ENCODE data around the gene ATP2A3.

Gene ATP2A3

DNA sequence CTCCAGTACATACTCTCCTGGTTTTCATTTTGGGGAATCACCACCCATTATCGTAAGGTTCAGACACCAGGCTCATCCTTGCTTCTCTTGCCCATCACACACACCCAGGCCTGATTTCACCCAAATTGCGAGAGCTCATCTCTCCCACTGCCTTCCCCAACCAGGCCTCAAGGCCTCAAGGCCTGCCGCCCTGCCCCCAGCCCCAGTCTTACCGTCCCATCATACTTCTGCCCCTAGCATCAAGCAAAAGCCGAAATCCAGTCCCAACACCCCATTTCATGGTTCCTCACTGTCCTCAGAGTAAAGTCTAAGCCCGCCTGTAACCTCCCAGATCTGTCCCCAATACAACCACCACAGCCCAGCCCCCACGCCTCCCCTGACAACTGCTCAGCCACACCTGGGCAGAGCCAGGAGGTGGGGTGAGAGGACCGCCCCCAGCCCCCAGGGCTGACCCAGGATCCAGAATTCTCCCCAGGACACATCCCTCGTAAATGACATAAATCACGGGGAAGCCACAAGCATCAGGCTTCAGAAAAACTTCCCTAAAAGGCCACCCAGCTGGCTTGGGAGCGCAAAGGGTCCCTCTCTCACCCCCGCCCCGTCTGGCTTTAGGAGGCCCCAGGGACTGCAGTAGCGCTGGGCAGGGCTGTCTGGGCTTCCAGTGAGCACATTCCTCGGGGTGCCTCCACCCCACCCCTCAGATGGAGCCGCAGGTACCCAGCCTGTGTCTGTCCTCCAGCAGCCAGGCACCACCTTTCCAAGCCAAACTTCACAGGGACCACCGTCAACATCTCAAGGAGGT, 38.4 kb downstream of the ATP2A3 start:
- no peak for DNase-seq

DNA sequence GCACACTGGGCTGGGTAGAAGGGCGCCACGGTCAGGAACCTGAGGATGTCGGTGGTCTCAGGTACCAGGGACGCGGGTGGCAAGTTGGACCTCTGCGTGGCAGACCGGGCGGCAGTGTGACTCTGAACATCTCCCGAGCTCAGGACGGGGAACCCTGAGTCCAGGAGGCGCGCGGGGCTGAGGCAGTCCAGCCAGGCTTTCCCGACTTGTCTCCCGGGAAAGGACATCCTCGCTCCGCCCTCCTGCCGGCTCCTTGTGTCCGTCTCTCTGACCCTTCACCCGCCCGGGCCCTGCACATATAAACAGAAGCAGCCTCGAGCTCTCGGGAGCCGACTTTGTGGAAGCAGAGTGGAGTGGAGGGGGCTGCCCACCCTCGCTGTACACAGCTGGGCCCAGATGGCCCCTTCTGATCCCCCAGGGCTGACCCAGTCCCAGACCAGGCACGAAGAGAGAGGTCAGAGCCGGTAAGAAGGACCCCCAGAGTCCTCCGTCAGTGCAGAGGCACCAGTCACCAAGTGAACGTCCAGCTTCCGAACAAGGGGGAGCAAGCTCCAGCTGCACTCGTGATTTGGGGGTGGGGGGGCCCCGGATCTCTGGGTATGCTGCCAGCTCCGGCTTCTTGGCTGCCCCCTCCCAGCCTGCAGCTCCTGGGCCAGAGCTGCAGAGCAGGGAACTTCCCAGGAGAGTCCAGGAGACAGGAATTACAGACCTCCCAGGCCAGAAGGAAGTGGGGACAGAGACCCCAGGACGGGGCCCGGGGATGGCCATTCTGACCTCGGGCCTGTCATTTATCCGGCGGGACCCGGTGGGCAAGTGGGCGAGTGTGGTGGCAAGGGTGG, 39.5 kb downstream of the ATP2A3 start:
- DNase-seq = no peak

DNA sequence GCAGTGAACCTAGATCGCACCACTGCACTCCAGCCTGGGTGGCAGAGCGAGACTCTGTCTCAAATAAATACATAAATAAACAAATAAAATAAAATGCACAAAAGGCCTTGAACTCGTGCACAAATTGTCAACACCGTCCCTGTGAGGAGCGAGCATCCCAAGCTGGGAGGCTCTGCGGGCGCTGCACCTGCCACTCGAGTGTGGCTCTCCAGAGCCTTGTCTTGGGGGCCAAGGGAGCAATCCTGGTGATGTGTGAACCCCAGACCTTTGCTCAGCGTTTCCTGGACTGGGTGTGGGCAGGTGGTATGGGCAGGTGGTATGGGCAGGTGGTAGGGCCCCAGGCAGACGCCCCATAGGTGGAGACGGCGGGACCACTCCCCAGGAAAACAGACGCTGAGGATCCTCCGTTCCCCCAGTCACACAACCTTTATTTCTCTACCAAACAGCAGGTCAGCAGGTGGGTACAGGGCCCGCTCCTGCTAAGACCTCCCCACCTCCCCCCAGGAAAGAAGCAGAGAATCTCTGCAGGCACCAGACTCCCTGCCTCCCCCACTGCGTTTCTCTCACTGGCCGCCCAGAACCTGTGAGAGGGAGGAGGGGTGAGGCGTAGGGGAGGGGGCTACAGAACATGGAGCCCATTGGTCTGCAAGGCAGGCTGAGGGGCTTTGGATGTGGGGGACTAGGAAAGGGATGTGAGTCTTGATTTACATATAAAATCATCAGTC, 40.6 kb downstream of the ATP2A3 start:
- peak; percentile 68 for DNase-seq

DNA sequence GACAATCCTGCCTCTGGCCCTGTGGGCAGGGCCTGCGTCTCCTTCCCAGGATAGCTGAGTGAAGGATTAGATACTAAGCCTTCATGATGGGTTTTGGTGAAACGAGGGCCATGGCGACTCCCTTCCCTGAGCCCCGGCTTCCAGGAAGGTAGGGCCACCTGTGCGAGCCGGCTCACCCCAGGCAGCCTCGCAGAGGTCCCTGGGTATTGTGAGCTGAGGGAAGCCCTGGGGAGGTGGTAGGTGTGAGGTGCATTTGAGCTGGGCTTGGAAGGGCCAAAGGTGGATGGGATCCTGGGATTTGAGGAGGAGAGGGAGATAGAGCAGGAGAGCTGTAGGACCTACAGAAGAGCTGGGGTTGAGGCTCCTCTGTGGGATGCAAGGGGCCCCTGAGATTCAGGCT, 41.5 kb downstream of the ATP2A3 start:
- DNase-seq = no peak

DNA sequence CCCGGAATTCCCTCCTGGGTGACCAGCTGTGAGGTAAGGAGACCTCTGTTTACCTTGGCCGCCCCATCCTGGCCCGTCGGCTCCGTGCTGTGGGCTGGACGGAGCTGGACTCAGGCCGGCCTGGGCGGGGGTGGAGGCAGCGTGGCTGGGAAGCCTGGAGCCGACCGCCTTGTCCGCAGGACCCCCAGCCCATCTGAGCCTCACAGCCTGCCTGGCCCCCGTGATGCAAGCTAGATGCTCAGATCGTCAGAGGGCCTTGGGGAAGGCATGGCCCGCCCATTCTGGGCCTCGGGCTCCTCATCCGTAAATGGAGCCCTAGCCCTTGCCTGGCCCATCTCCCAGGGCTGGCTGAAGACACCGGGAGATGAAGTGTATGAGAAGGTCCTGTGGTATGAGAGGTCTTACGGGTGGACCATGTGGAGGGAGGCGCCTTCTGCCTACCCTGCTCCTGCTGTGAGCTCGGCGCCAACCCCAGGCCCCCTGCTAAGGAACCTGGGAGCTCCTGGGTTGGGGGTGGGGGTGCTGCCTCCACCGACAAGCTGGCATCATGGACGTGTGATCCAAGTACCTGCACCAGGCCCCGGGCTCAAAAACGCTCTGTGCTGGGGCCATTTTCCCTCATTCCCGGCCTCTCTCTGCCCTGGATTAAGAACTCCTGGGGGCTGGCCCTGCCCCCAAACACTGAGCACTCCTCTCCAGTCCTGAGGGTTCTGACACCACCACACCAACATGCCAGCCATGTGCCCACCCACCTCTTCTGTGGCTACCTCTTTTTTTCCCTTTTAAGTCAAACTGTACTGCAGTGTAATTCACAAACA, 42.5 kb downstream of the ATP2A3 start:
- DNase-seq = no peak

DNA sequence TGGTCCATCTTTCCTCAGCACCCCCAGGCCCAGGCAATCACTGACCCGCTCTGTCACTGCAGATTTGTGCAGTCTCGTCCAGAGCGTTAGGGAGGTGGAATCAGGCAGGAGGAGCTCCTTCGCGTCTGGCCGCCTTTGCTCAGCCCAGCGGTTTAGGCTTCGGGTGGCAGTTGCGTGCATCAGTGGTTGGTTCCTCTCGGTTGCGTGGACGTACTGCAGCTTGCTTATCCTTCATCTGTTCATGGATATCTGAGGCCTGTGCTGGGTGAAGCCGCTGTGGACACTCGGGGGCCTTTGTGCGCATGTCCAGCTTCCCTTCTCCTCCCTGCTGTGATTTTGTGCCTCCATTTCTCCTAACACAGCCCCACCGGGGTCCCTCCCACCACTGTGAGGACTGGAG, 43.2 kb downstream of the ATP2A3 start:
- no peak for DNase-seq

DNA sequence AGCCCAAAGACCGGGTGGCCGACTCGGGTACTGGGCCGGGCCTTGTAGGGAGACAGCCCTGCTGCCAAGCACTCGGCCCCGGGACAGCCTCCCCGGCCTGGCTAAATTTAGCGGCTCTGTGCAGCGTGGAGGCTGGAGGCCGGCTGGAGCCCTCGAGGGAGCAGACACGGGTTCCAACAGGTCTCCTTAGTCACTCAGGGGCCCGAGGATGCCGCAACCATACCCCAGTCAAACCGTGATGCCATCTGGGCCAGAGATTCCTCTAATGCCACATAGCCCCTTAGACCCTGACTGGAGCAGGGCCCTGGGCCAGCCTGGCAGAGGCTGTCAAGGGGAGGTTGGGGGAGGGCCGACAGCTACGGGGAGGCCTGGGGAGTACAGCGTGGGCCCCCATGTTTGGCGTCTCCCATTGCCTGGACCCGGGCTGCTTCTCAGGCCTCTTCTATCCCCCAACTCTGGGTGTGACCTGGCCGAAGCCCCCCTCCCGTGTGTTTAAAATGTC, 45.1 kb downstream of the ATP2A3 start:
- no peak for DNase-seq

DNA sequence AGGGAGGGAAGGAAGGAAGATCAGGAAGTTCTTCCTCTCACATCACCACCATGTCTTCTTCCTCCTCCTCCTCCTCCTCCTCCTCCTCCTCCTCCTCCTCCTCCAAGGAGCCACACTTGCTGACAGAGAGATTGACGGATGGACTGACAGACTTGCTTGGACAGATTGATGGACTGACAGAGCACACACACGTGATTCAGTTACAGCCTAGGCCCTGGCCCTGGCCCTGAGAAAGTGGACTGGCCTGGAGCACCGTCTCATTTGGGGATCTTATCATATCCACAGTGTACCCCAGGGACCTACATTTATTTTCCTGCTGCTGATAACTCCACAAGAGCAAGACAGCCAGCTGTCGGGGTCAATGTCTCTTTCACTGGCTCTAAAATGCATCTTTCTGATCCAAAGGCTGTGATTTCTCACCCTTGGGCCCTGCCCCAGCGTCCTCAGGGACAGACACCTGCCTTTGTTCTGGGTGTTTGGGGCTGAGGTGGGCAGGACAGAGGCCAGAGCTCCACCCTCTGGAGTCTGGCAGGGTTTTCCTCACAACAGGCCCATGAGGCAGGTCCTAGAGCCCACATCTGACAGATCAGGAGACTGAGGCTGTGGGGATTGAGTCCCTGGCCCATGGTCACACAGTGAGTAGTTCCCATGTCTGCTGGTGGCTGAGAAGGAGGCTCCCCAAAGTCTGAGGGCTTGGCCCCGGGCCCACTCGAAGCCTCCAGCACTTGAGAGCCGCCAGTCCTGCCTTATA, 45.7 kb downstream of the ATP2A3 start:
- no peak for DNase-seq

DNA sequence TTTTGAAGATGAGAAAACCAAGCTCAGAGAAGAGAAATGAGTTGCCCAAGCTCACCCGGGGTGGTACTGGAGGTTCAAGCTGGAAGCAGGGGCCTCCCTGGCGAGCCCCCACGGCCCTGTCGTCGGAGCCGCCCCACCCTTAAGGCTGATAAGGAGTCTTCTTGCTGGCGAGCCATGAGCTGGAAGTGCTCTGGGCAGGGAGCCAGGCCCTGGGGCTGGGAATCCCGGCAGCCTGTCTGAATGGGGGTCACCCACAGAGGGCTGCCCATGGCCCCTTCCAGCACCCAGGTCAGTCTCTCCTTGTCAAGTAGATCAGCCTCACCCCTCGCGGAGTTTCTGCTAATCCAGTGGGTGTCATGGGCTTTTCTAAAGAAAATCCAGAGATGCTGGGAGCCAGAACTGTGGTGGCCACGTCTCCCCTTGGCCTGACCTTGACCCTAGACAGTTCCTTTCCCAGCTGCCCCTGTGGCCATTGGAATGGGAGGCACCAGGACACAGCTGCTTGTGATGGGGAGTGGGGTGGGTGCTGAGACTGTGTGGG, 46.8 kb downstream of the ATP2A3 start:
- DNase-seq = no peak

DNA sequence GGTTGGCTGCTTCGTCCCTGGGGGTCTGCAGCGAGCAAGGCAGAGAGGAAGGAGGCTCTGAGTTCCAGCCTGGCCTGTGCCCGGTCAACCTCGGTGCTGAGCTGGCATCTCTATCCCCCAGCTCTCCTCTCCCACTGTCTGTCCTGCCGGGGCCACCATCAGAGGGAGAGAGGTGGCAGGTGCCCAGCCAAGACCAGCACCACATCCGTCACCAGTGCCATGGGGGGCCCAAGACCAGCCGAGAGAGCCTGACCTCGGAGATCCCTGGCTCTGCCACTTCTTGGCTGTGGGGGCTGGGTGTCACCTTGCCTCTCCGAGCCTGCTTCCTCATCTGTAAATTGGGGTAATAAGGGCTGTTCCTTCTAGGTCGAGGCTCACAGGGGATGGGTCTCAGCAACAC, 47.4 kb downstream of the ATP2A3 start:
- DNase-seq = no peak

DNA sequence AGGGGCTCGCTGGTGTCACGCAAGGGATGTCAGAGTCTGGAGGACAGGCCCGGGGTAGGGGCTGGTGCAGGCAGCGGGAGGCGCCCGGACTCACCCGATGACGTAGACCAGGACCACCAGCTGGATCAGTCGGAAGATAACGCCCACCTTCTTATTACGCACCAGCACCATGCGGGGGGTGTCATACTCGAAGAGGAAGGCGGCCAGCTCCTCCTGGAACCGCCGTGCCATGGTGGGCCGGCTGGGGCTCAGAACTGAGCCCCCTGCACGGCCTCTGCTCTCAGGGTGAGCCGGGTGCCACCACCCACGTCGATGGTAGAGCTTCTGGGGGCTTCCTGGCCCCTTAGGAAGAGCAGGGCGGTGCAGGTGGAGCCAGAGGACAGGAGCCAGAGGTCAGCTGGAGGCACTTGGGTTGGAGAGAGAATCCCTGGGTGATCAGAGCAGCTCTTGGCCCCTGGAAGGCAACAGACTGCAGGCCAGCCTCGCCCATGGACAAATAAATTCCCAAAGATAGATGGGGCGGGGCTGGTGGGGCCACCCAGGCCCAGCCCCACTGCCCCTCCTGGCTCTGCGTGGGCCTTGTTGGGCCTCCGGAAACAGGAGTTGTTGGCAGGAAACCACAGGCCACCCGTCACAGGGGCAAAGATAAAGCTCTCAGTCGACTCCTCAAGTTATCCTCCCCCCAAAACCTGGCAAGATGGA, 48.1 kb downstream of the ATP2A3 start, which contains the start of gene P2RX1:
TSS of gene P2RX1 (minus strand) at position 471 of the 702 bp plus-strand sequence. CDS start at position 231, 240 bp downstream.
- DNase-seq = no peak

DNA sequence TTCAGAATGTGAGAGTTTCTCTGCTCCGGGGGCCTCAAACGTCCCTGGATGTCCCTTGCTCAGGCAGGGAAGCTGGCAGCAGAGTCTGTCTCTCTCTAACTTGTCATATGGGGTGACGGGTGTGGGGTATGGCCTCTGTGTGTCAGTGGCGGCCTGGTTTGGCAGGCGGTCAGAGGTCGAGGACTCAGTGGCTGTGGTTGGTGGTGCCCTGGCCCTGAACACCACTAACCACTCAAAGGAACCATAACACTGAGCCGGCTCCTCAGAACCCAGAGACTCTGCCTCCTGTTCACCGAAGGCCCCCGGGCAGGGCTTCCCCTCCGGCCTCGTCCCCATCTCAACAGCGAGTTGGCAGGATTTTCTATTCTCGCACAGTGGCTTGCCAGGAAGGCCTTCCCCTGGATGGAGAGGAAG, 48.6 kb downstream of the ATP2A3 start:
- DNase-seq = no peak

DNA sequence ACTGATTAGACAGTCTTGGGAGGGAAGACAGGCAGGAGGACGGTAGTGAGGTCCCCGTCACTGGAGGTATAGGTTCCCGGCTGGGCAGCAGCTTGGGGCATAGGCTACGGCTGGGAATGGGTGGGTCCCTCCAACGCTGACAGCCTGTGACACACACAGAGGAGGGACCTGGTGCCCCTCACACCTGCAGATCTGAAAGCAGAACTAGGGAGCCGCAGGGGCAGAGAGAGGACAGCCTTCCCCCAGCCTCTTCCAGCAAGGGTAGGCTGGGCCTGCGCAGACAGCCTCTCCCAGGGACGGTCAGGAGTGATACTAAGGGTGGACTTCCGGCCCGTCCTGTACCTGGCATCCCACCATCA, 49.9 kb downstream of the ATP2A3 start:
- no peak for DNase-seq

DNA sequence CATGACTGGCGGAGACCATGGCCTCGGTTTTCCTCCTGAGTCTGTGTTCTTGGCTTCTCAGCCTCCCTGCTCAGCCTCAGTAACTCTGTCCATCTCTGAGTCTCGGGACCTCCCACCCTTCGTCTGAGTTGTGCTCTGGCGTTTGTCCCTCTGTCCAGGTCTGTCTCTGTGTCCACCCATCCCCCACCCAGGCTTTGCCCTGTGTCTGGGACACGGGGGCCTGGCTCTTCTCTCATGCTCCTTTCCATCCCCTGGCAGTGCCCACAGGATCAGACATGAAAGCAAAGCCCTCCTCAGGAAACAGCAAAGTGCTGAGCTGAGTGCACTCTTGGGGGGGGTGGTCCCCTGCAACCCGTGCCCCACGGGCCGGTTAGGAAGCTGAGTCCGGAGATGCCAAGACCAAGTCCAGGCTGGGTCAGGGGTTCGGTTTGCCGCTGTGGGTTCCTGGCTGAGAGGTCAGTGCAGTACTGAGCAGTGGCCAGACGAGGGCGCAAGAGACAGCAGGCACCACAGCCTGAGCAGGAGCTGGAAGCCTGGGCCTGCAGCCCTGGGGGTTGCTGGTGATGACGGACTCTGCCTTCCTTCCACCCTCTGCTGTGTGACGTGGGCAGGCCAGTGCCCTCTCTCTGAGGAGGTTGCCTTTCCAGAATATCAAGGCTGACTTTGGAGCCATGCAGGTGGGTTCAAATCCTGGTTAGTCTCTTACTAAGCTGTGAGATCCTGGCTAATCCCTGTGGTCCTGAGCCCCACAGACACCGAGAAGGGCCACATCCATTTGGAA, 50.5 kb downstream of the ATP2A3 start:
- DNase-seq = no peak

DNA sequence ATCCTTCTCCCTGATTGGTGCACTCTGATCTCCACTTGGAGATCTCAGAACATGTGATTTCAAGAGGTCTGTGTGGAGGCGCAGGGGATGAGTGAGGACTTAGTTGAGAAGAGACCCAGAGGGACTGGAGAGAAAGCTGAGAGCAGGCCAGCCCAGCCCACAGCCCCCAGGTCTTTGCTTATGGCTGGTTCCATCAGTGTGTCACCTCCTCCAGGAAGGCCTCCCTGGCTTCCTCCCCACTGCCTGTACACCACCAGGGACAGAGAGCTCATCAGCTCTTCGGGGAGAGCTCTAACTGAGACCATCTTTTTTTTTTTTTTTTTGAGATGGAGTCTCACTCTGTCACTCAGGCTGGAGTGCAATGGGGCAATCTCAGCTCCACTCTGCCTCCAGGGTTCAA, 51.4 kb downstream of the ATP2A3 start:
- no peak for DNase-seq

DNA sequence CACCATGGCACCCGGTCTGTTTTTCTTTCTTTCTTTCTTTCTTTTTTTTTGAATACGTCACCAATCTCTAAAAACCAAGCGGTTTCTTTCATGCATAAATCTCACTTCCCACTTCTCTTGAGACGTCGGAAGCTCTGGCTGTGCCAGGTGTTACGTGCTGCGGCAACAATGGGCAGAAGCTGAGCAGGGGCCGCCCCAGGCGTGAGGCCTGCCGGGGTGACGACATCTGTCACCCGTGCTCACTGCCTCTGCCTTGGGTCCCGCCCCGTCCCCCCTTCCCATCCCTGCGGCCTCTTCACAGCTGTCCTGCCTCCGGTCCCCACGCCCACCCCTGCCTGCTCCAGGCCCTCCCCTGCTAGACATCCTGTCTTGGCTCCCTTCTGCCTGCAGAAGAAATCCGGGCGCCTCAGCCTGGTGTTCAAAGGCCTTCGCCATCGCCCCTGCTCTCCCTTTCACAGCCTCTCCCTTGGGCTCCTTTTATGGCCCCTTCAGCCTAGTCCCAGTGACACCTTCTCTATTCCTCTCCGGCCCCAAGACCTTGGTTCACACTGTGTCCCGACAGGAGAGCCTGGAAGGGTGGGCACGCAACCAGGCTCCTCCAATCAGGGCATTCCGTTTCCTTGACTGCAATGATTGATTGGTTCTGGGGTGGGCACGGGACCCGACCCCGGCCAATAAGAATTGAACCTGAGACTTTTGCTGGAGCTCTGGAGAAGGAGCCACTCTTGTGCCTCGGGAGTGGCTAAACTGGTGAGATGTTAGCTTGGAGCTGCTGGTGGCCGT, 52.8 kb downstream of the ATP2A3 start:
- no peak for DNase-seq

DNA sequence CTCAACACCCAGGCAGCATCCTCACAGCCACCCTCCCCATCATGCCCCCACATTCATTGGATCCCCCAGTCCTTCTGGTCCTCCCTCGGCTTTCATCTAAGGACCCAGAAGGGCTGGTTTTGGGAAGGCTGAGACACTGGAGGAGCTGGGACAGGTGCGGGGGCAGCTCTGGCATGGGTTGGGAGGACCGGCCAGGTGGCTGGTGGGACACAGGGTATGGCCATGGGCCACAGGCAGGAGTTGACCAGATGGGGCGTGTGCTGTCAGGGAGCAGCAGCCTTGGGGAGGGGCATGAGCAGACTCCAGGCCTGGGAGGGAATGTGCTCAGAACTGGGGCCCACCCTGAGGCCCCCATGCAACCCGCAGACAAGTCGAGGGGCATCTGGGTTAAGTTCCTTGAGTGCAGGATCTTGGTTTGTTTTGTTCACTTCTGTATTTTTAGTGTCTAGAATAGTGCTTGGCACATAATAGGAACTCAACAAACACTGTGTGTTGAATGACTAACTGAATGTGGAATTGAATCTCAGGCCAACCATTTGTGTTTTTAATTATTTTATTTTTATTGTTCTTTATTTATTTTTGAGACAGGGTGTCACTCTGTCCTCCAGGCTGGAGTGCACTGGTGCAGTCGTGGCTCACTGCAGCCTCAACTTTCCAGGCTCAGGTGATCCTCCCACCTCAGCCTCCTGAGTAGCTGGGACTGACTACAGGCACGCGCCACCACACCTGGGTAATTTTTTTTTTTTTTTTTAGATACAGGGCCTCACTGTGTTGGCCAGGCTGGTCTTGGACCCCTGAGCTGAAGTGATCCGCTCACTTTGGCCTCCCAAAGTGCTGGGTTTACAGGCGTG, 53.6 kb downstream of the ATP2A3 start:
- DNase-seq = no peak

DNA sequence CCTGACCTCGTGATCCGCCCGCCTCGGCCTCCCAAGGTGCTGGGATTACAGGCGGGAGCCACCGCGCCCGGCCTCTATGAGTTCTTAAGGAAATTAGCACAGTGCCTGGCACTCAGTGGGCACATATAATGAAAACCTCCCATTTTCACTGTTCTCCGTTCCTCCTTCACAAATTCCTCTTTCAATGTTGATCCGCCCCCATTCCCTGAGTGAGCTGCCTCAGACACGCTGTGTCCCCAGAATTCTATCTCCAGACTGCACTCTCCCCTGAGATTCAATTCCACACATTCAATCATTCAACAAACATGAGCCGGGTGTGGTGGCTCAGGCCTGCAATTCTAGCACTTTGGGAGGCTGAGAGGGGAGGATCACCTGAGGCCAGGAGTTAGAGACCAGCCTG, 55.0 kb downstream of the ATP2A3 start:
- no peak for DNase-seq
